Measurements from ENCODE around the gene DUOXA2. TPM values are rescaled to one million over a fixed set of nuclear protein-coding genes. Genes with fewer than 3 reads are reported as not detected.

DUOXA2 gene
- total RNA-seq, 1 donor from 2014 or later, result not detected

DNA sequence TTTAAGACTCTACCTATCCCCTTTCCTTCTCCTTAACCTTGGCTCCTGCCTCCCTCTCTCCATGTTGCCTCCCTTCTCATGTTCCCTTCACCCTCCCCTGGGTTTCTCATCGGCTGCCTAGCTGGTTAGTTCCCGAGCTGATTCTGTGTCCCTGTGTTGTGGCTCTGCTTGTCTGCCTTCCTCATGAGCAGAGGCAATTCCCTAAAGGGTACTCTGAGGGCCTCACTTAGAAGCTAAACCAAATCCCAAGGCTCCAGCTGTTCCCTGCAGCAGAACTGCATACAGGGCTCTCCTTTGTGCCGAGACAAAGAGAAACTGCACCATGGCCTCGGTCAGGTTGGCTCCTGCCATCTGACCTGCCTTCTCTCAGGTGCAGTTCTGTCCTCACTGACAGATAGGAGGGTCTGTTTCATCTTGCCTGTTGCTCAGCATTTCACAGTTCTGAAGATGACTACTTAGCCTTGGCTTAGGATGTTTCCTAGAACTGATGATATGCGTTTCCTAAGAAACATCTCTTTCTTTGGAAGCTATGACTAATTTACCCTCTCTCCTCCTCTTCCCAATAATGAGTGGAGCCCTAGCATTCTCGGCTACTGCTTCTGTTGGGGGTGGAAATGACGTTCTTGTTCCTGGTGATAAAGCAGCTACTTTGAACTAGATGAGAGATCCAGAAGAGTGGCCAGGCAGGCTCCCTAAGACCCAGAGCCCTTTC, 42.8 kb downstream of the DUOXA2 start:
- H3K27me3 ChIP-seq (ENCODE audit: control insufficient read depth in 3 of 3, insufficient read depth in 3 of 3, low read length in 3 of 3), result no peaks in the 10 kb centered on the region
- H3K36me3 ChIP-seq (ENCODE audit: control insufficient read depth in 3 of 3, insufficient read depth in 3 of 3, low read length in 3 of 3), result no peaks in the 10 kb centered on the region
- H3K4me1 ChIP-seq (ENCODE audit: control insufficient read depth in 3 of 3, insufficient read depth in 3 of 3, low read length in 3 of 3), result no peaks in the 10 kb centered on the region
- H3K9ac ChIP-seq (ENCODE audit: low read depth in 1 of 3, low read length in 3 of 3), result no peak overlapping the region
- no peak overlapping the region for H3K4me3 ChIP-seq (ENCODE audit: low read length in 3 of 3)
- H3K9me3 ChIP-seq (ENCODE audit: control insufficient read depth in 3 of 3, low read length in 3 of 3), result no peaks in the 10 kb centered on the region
- no peak overlapping the region for H3K27ac ChIP-seq (ENCODE audit: low read depth, low read length)

DNA sequence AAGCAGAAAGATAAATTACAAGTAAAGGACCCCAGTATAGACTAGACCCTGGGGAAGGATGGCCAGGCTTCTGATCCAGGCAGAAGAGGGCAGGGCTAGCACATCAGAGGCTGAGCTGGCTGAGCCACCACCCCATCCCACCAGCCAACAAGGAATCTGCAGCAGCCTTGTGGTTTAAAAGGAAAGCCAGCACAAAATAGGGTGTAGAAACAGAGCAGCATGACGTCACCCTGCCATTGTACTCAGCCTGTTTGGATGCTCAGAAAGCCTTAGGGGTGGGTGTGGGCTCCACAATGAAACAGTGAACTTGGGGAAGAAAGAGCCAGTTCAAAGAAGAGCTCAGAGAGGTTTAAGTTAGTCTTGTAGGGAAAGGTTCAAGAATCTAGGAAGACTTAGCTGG, 43.8 kb downstream of the DUOXA2 start:
- Histone ChIP-seq H3K36me3 (ENCODE audit: control insufficient read depth in 3 of 3, insufficient read depth in 3 of 3, low read length in 3 of 3) (no peaks in the 10 kb centered on the region), H3K4me3 (ENCODE audit: low read length in 3 of 3) (no peak overlapping the region), H3K9me3 (ENCODE audit: control insufficient read depth in 3 of 3, low read length in 3 of 3) (no peaks in the 10 kb centered on the region), H3K9ac (ENCODE audit: low read depth in 1 of 3, low read length in 3 of 3) (no peak overlapping the region), H3K27ac (ENCODE audit: low read depth, low read length) (no peak overlapping the region), H3K27me3 (ENCODE audit: control insufficient read depth in 3 of 3, insufficient read depth in 3 of 3, low read length in 3 of 3) (no peaks in the 10 kb centered on the region), H3K4me1 (ENCODE audit: control insufficient read depth in 3 of 3, insufficient read depth in 3 of 3, low read length in 3 of 3) (peaks cover 0 to 4% (median 3%) of the 10 kb centered on the region in 3 donors)

DNA sequence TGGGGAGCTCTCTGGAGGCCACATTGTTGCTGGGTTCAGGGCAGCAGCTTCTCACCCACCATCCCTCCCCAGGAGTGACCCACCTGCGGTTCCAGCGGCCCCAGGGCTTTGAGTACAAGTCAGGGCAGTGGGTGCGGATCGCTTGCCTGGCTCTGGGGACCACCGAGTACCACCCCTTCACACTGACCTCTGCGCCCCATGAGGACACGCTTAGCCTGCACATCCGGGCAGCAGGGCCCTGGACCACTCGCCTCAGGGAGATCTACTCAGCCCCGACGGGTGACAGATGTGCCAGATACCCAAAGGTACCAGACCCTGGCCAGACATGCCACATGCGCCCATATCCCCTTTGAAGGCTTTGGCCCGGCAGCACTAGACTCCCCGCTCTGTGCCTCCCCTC, 47.5 kb downstream of the DUOXA2 start:
- Histone ChIP-seq H3K27me3 (ENCODE audit: control insufficient read depth in 3 of 3, insufficient read depth in 3 of 3, low read length in 3 of 3) (no peaks in the 10 kb centered on the region), H3K36me3 (ENCODE audit: control insufficient read depth in 3 of 3, insufficient read depth in 3 of 3, low read length in 3 of 3) (no peaks in the 10 kb centered on the region), H3K27ac (ENCODE audit: low read depth, low read length) (no peak overlapping the region), H3K4me1 (ENCODE audit: control insufficient read depth in 3 of 3, insufficient read depth in 3 of 3, low read length in 3 of 3) (peaks cover 0 to 17% (median 3%) of the 10 kb centered on the region in 3 donors), H3K4me3 (ENCODE audit: low read length in 3 of 3) (no peak overlapping the region), H3K9me3 (ENCODE audit: control insufficient read depth in 3 of 3, low read length in 3 of 3) (no peaks in the 10 kb centered on the region), H3K9ac (ENCODE audit: low read depth in 1 of 3, low read length in 3 of 3) (no peak overlapping the region)

DNA sequence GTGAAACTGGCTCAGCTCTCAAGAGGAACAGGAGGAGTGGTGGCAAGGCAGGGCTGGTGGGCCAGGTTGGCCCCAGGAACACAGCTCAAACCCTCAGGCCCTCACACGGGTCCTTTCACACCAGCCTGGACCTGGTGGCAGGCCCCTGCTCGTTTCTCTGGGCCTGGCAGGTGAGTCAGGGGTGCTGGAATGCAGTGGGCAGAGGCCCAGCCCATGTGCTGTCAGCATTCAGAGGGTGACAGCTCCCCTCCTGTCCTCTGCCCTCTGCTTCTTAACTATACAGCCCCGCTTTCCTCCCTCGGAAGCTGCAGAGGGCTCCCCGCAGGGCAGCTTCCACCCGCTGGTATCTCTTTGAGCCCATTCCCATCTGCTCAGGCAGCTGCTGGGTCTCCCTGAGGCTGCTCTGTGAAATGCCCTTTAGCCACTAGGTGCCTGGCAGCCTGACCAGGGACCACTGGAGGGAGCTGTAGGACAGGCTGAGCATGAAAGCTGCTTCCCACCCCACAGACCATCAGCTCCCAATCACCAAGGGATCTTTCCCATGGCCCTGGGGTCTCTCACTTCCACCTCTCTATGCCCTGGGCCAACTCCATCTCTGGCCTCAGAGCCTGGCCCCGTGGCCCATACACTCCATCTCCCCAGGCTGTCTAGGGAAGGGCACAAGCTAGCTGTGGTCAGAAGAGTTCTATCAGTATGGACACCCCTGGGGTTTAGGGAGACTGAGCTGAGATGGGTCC, 48.8 kb downstream of the DUOXA2 start:
- H3K4me1 ChIP-seq (ENCODE audit: control insufficient read depth in 3 of 3, insufficient read depth in 3 of 3, low read length in 3 of 3), result peaks cover 5 to 22% (median 7%) of the 10 kb centered on the region in 3 donors
- no peaks in the 10 kb centered on the region for H3K36me3 ChIP-seq (ENCODE audit: control insufficient read depth in 3 of 3, insufficient read depth in 3 of 3, low read length in 3 of 3)
- no peak overlapping the region for H3K4me3 ChIP-seq (ENCODE audit: low read length in 3 of 3)
- no peak overlapping the region for H3K27ac ChIP-seq (ENCODE audit: low read depth, low read length)
- H3K9me3 ChIP-seq (ENCODE audit: control insufficient read depth in 3 of 3, low read length in 3 of 3), result no peaks in the 10 kb centered on the region
- H3K9ac ChIP-seq (ENCODE audit: low read depth in 1 of 3, low read length in 3 of 3), result peak overlapping the region in 1 of 3 donors; percentile 25
- H3K27me3 ChIP-seq (ENCODE audit: control insufficient read depth in 3 of 3, insufficient read depth in 3 of 3, low read length in 3 of 3), result no peaks in the 10 kb centered on the region

DNA sequence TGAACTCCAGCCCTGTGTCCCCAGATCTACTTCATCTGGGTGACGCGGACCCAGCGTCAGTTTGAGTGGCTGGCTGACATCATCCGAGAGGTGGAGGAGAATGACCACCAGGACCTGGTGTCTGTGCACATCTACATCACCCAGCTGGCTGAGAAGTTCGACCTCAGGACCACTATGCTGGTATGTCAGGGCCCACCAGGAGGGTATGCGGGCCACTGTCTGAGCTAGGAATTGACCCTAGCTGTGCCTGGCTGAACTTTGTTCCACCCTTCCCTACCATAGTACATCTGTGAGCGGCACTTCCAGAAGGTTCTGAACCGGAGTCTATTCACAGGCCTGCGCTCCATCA, 49.4 kb downstream of the DUOXA2 start:
- Histone ChIP-seq H3K36me3 (ENCODE audit: control insufficient read depth in 3 of 3, insufficient read depth in 3 of 3, low read length in 3 of 3) (no peaks in the 10 kb centered on the region), H3K4me1 (ENCODE audit: control insufficient read depth in 3 of 3, insufficient read depth in 3 of 3, low read length in 3 of 3) (peaks cover 5 to 22% (median 8%) of the 10 kb centered on the region in 3 donors), H3K4me3 (ENCODE audit: low read length in 3 of 3) (no peak overlapping the region), H3K9ac (ENCODE audit: low read depth in 1 of 3, low read length in 3 of 3) (no peak overlapping the region), H3K9me3 (ENCODE audit: control insufficient read depth in 3 of 3, low read length in 3 of 3) (no peaks in the 10 kb centered on the region), H3K27me3 (ENCODE audit: control insufficient read depth in 3 of 3, insufficient read depth in 3 of 3, low read length in 3 of 3) (no peaks in the 10 kb centered on the region), H3K27ac (ENCODE audit: low read depth, low read length) (no peak overlapping the region)

DNA sequence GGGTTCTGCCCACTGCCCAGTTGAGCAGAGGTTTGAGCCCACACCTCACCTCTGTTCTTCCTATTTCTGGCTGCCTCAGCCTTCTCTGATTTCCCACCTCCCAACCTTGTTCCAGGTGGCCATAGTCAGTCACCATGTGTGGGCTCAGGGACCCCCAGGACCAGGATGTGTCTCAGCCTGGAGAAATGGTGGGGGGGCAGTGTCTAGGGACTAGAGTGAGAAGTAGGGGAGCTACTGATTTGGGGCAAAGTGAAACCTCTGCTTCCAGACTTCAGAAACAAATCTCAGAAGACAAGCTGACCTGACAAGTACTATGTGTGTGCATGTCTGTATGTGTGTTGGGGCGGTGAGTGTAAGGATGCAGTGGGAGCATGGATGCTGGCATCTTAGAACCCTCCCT, 50.8 kb downstream of the DUOXA2 start:
- peak overlapping the region in 1 of 3 donors; percentile 45 for H3K9ac ChIP-seq (ENCODE audit: low read depth in 1 of 3, low read length in 3 of 3)
- H3K36me3 ChIP-seq (ENCODE audit: control insufficient read depth in 3 of 3, insufficient read depth in 3 of 3, low read length in 3 of 3), result no peaks in the 10 kb centered on the region
- H3K4me1 ChIP-seq (ENCODE audit: control insufficient read depth in 3 of 3, insufficient read depth in 3 of 3, low read length in 3 of 3), result peaks cover 5 to 22% (median 8%) of the 10 kb centered on the region in 3 donors
- H3K4me3 ChIP-seq (ENCODE audit: low read length in 3 of 3), result no peak overlapping the region
- H3K9me3 ChIP-seq (ENCODE audit: control insufficient read depth in 3 of 3, low read length in 3 of 3), result no peaks in the 10 kb centered on the region
- H3K27me3 ChIP-seq (ENCODE audit: control insufficient read depth in 3 of 3, insufficient read depth in 3 of 3, low read length in 3 of 3), result no peaks in the 10 kb centered on the region
- no peak overlapping the region for H3K27ac ChIP-seq (ENCODE audit: low read depth, low read length)

DNA sequence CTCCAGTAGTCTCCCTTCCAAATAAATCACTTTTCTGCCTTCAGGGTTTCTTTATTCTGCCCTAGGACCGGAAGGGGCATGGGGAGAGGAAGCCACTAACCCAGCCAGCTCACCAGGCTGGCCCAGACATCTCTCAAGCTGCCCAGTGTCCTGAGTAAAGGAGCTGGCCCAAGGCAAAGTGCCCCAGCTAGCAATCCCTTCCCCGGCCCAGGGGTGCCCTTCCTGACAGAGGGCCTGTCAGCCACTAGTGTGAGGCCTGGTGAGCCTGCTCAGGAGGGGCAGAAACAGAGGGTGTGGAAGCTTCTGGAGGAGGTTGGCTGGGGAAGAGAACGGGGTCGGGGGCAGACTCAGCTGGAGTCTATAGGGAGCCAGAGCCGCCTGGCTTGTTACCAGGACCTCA, 51.4 kb downstream of the DUOXA2 start:
- H3K4me1 ChIP-seq (ENCODE audit: control insufficient read depth in 3 of 3, insufficient read depth in 3 of 3, low read length in 3 of 3), result peaks cover 5 to 22% (median 8%) of the 10 kb centered on the region in 3 donors
- no peaks in the 10 kb centered on the region for H3K27me3 ChIP-seq (ENCODE audit: control insufficient read depth in 3 of 3, insufficient read depth in 3 of 3, low read length in 3 of 3)
- no peaks in the 10 kb centered on the region for H3K9me3 ChIP-seq (ENCODE audit: control insufficient read depth in 3 of 3, low read length in 3 of 3)
- H3K4me3 ChIP-seq (ENCODE audit: low read length in 3 of 3), result no peak overlapping the region
- H3K9ac ChIP-seq (ENCODE audit: low read depth in 1 of 3, low read length in 3 of 3), result peak overlapping the region in 2 of 3 donors; percentile 3 to 45
- no peaks in the 10 kb centered on the region for H3K36me3 ChIP-seq (ENCODE audit: control insufficient read depth in 3 of 3, insufficient read depth in 3 of 3, low read length in 3 of 3)
- H3K27ac ChIP-seq (ENCODE audit: low read depth, low read length), result peak overlapping the region; percentile 89

DNA sequence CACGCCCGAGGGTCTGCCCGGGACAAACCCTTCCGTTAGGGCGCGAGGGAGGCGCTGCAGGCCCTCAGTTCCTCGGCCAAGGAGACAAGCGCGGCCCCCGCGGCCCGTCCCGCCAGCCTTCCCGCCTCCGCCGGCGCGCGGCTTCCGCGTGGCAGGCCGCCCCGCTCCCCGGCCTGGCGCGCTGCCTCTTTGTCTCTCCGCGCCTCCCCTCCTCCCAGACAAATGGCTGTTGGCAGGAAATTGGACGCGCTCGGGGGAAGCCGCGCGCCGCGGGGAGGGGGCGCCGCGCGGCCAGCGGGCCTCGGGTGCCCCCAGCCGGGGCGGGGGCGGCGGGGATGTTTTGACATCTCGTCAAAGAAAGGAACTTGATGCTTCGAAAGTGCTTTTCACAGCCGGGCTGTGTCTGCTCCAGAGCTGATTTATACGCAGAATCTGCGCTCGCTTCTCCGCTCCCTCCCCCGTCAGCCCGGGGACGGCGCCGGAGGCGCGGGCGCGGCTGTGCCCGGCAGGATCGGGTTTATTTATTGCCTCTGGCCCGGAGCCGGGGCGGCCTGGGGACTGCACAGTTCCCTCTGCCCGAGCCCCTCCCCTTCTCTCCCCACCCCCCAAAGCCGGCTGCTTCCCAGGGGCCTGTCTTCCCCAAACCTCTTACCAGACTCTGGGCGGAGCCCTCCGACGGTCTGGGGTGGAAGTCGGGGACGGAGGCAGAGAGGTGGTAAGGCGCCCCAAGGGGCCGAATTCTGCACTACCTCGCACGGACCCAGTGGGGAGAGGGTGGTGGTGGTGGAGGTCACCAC, 52.9 kb downstream of the DUOXA2 start:
- H3K4me3 ChIP-seq (ENCODE audit: low read length in 3 of 3), result peak overlapping the region; percentile 68 to 75 (median 72)
- H3K4me1 ChIP-seq (ENCODE audit: control insufficient read depth in 3 of 3, insufficient read depth in 3 of 3, low read length in 3 of 3), result peaks cover 5 to 22% (median 8%) of the 10 kb centered on the region in 3 donors
- no peaks in the 10 kb centered on the region for H3K27me3 ChIP-seq (ENCODE audit: control insufficient read depth in 3 of 3, insufficient read depth in 3 of 3, low read length in 3 of 3)
- H3K9me3 ChIP-seq (ENCODE audit: control insufficient read depth in 3 of 3, low read length in 3 of 3), result no peaks in the 10 kb centered on the region
- H3K27ac ChIP-seq (ENCODE audit: low read depth, low read length), result peak overlapping the region; percentile 89
- H3K36me3 ChIP-seq (ENCODE audit: control insufficient read depth in 3 of 3, insufficient read depth in 3 of 3, low read length in 3 of 3), result peaks cover 0 to 2% (median 0%) of the 10 kb centered on the region in 3 donors
- peak overlapping the region; percentile 79 to 90 (median 87) for H3K9ac ChIP-seq (ENCODE audit: low read depth in 1 of 3, low read length in 3 of 3)

DNA sequence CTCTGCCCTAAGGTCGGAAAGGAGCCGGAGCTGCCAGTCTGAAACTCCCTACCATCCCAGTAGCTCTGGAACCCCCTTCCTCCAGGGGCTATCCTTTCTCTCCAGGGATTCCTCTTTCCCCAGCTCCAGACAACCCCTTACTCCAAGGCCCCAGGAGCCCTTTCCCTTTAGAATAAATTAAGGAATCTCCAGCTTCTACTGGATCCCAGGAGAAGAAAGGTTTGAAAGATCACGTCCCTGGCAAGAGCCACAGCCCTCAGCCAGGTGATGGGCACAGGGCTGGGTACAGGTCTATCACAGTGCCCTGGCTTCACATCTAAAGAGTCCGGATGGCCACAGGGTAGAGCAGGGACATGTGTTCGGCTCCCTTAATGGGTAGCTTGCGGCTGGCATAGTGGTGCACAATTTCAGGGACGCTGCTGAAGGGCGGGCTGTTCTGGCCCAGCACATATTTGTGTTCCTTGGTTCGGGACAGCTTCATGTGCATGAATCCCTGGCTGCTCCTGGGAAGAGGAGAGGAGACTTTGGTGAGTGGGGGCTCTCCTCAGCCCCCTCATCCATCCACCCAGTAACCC, 53.6 kb downstream of the DUOXA2 start:
- Histone ChIP-seq H3K36me3 (ENCODE audit: control insufficient read depth in 3 of 3, insufficient read depth in 3 of 3, low read length in 3 of 3) (peaks cover 0 to 2% (median 0%) of the 10 kb centered on the region in 3 donors), H3K27ac (ENCODE audit: low read depth, low read length) (peak overlapping the region; percentile 89), H3K4me1 (ENCODE audit: control insufficient read depth in 3 of 3, insufficient read depth in 3 of 3, low read length in 3 of 3) (peaks cover 5 to 20% (median 7%) of the 10 kb centered on the region in 3 donors), H3K4me3 (ENCODE audit: low read length in 3 of 3) (peak overlapping the region; percentile 68 to 75 (median 72)), H3K9ac (ENCODE audit: low read depth in 1 of 3, low read length in 3 of 3) (peak overlapping the region; percentile 47 to 90 (median 79)), H3K9me3 (ENCODE audit: control insufficient read depth in 3 of 3, low read length in 3 of 3) (no peaks in the 10 kb centered on the region), H3K27me3 (ENCODE audit: control insufficient read depth in 3 of 3, insufficient read depth in 3 of 3, low read length in 3 of 3) (no peaks in the 10 kb centered on the region)

Measured in skeletal muscle tissue (tissue), 4 donors.